GM12878 (cell line): ENCODE results near the gene MAPKAPK2. TPM values are rescaled to one million over a fixed set of nuclear protein-coding genes. Genes with fewer than 3 reads are reported as not detected.

Experiments used
- CBX5 ChIP-seq: sonication (generic); IDR thresholded peaks from 2 replicates; pipeline ENCODE4 v1.6.1; 2016; ENCODE audit warnings: low read depth, moderate library complexity, mild to moderate bottlenecking, inconsistent platforms
- CHD1 ChIP-seq: IDR thresholded peaks from 2 replicates; pipeline ENCODE4 v1.6.1; 2012; ENCODE audit warnings: low read depth, low read length, improper control_type of control experiment
- CREM ChIP-seq: IDR thresholded peaks from 2 replicates; pipeline ENCODE4 v1.6.1; 2014; ENCODE audit warnings: antibody characterized with exemption, low read depth
- RELA ChIP-seq: fragments of 450-650 bp; IDR thresholded peaks from 2 replicates; pipeline ENCODE4 v1.8.0; 2014; ENCODE audit warnings: borderline replicate concordance; ENCODE audit not compliant: partially characterized antibody
- RFX5 ChIP-seq: IDR thresholded peaks from 2 replicates; pipeline ENCODE4 v1.6.1; 2011; ENCODE audit warnings: low read depth, low read length, improper control_type of control experiment
- RUNX3 ChIP-seq: IDR thresholded peaks from 2 replicates; pipeline ENCODE4 v1.6.1; 2012; ENCODE audit warnings: low read length, inconsistent platforms
- WRNIP1 ChIP-seq: IDR thresholded peaks from 2 replicates; pipeline ENCODE4 v1.6.1; 2011; ENCODE audit warnings: low read depth, low read length, improper control_type of control experiment, borderline replicate concordance
- YBX1 ChIP-seq: fragments of 450-650 bp; IDR thresholded peaks from 2 replicates; pipeline ENCODE4 v1.6.1; 2016; ENCODE audit warnings: antibody characterized with exemption
- polyA plus RNA-seq, 11 experiments: library from polyadenylated mRNA; depleted of rRNA in 4 of 11; unstranded in 6 of 11; stranded (reverse) in 5 of 11; fragments of >200 nt; fragmentation: Nextera tagmentation in 4 of 11; fragmentation: Illumina TruSeq in 1 of 11; extraction: Ambion mirVana in 4 of 11; extraction: Trizol in 1 of 11; gene quantifications; 1 replicate in 1 of 11; 2 replicates in 10 of 11; pipeline versions ENCODE4 v1.2.1 to v1.2.3, GENCODE V29; 2011 to 2016; ENCODE audit warnings: inconsistent platforms in 2 of 11, missing spikeins in 2 of 11, low read depth in 1 of 11
- total RNA-seq, 4 experiments: library from RNA; depleted of rRNA in 3 of 4; stranded (reverse); fragments of >200 nt in 3 of 4; fragmentation: Illumina TruSeq in 1 of 4; extraction: Trizol in 1 of 4; gene quantifications; 2 replicates each; pipeline versions ENCODE4 v1.2.1 to v1.2.3, GENCODE V29; 2013 to 2021
- TF ChIP-seq, protein P1 (sequence below): fragments of 150-350 bp; IDR thresholded peaks from 2 replicates; pipeline ENCODE4 v1.6.1; 2014; ENCODE audit warnings: mild to moderate bottlenecking, low read depth, low read length
- TF ChIP-seq, protein P2 (sequence below): fragments of 150-350 bp; IDR thresholded peaks from 2 replicates; pipeline ENCODE4 v1.6.1; 2016; ENCODE audit warnings: low read depth, low read length
- TF ChIP-seq, protein P3 (sequence below): fragments of 450-650 bp; IDR thresholded peaks from 2 replicates; pipeline ENCODE4 v1.6.1; 2016; ENCODE audit warnings: mild to moderate bottlenecking, moderate library complexity, borderline replicate concordance

The MAPKAPK2 gene
- total and polyA plus RNA-seq, 10 of the 15 experiments (the other 5 are each of a cell fraction or from before 2014, with no cell fraction given) = 0.72 to 92.2 (median 49.3) TPM

DNA sequence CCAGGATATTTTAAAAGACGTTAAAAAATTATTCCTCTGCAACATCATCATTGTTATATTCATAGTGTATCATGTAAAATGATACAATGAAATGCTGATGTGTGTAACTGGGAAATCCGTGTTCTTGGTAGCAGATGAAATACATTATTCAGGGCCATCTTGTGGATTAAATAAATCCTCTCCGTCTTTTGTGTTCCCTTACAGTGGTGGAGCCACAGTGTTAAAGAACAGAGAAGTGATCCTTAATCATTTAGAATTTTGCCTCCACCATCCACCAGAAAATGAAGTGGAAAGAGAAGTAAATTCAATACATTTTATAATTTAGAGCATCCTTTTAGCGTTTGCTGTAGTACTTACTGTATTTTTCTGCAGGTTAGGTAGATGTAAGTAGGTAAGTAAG is 48.0 kb upstream of the MAPKAPK2 start (continued):
- TF ChIP-seq, protein P1, sequence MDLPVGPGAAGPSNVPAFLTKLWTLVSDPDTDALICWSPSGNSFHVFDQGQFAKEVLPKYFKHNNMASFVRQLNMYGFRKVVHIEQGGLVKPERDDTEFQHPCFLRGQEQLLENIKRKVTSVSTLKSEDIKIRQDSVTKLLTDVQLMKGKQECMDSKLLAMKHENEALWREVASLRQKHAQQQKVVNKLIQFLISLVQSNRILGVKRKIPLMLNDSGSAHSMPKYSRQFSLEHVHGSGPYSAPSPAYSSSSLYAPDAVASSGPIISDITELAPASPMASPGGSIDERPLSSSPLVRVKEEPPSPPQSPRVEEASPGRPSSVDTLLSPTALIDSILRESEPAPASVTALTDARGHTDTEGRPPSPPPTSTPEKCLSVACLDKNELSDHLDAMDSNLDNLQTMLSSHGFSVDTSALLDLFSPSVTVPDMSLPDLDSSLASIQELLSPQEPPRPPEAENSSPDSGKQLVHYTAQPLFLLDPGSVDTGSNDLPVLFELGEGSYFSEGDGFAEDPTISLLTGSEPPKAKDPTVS = no peak
- TF ChIP-seq RUNX3 = no peak
- TF ChIP-seq WRNIP1 = no peak
- TF ChIP-seq, protein P2, sequence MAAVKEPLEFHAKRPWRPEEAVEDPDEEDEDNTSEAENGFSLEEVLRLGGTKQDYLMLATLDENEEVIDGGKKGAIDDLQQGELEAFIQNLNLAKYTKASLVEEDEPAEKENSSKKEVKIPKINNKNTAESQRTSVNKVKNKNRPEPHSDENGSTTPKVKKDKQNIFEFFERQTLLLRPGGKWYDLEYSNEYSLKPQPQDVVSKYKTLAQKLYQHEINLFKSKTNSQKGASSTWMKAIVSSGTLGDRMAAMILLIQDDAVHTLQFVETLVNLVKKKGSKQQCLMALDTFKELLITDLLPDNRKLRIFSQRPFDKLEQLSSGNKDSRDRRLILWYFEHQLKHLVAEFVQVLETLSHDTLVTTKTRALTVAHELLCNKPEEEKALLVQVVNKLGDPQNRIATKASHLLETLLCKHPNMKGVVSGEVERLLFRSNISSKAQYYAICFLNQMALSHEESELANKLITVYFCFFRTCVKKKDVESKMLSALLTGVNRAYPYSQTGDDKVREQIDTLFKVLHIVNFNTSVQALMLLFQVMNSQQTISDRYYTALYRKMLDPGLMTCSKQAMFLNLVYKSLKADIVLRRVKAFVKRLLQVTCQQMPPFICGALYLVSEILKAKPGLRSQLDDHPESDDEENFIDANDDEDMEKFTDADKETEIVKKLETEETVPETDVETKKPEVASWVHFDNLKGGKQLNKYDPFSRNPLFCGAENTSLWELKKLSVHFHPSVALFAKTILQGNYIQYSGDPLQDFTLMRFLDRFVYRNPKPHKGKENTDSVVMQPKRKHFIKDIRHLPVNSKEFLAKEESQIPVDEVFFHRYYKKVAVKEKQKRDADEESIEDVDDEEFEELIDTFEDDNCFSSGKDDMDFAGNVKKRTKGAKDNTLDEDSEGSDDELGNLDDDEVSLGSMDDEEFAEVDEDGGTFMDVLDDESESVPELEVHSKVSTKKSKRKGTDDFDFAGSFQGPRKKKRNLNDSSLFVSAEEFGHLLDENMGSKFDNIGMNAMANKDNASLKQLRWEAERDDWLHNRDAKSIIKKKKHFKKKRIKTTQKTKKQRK = no peak
- no peak for TF ChIP-seq CBX5
- TF ChIP-seq CREM = no peak
- no peak for TF ChIP-seq CHD1
- no peak for TF ChIP-seq RELA
- TF ChIP-seq, protein P3, sequence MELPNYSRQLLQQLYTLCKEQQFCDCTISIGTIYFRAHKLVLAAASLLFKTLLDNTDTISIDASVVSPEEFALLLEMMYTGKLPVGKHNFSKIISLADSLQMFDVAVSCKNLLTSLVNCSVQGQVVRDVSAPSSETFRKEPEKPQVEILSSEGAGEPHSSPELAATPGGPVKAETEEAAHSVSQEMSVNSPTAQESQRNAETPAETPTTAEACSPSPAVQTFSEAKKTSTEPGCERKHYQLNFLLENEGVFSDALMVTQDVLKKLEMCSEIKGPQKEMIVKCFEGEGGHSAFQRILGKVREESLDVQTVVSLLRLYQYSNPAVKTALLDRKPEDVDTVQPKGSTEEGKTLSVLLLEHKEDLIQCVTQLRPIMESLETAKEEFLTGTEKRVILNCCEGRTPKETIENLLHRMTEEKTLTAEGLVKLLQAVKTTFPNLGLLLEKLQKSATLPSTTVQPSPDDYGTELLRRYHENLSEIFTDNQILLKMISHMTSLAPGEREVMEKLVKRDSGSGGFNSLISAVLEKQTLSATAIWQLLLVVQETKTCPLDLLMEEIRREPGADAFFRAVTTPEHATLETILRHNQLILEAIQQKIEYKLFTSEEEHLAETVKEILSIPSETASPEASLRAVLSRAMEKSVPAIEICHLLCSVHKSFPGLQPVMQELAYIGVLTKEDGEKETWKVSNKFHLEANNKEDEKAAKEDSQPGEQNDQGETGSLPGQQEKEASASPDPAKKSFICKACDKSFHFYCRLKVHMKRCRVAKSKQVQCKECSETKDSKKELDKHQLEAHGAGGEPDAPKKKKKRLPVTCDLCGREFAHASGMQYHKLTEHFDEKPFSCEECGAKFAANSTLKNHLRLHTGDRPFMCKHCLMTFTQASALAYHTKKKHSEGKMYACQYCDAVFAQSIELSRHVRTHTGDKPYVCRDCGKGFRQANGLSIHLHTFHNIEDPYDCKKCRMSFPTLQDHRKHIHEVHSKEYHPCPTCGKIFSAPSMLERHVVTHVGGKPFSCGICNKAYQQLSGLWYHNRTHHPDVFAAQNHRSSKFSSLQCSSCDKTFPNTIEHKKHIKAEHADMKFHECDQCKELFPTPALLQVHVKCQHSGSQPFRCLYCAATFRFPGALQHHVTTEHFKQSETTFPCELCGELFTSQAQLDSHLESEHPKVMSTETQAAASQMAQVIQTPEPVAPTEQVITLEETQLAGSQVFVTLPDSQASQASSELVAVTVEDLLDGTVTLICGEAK = no peak
- TF ChIP-seq YBX1 = no peak
- TF ChIP-seq RFX5 = no peak
